Dermis microvascular lymphatic vessel endothelial cell (primary cell): ENCODE data around the gene PRDM11. TPM values are rescaled to one million over a fixed set of nuclear protein-coding genes. Genes with fewer than 3 reads are reported as not detected.

Experiments used
- DNase-seq, 2 donors: peaks; one replicate each; pipeline versions ENCODE4 v3.0.0 to v3.0.0-alpha.2; 2010; ENCODE audit warnings: low read depth in 2 of 2
- total RNA-seq: library from RNA; depleted of rRNA; stranded (reverse); fragments of >200 nt; gene quantifications from 2 replicates; pipeline ENCODE4 v1.2.1, GENCODE V29; 2014

Gene PRDM11
- total RNA-seq, 1 donor from 2014 or later, result 4.5 TPM

- no peak for DNase-seq
Measured at GRCh38 chr11:45174168-45174835, 27.9 kb downstream of the PRDM11 start.

- DNase-seq, result no peak
Measured at GRCh38 chr11:45174963-45175362, 28.5 kb downstream of the PRDM11 start.

- DNase-seq, result no peak
Measured at GRCh38 chr11:45176996-45177395, 30.6 kb downstream of the PRDM11 start.

GRCh38 chr11:45178223-45178622, 31.8 kb downstream of the PRDM11 start:
- no peak for DNase-seq

- DNase-seq, result peak; percentile 34 to 44
Measured at GRCh38 chr11:45178890-45179671, 32.6 kb downstream of the PRDM11 start.

- DNase-seq, result no peak
Measured at GRCh38 chr11:45179686-45180178, 33.3 kb downstream of the PRDM11 start.

GRCh38 chr11:45180179-45180847, 33.9 kb downstream of the PRDM11 start:
- peak in 1 of 2 donors; percentile 42 for DNase-seq

- peak in 1 of 2 donors; percentile 69 for DNase-seq
Measured at GRCh38 chr11:45180848-45181192, 34.4 kb downstream of the PRDM11 start.

- DNase-seq, result peak in 1 of 2 donors; percentile 30
Measured at GRCh38 chr11:45181193-45181888, 34.9 kb downstream of the PRDM11 start.

- no peak for DNase-seq
Measured at GRCh38 chr11:45181889-45182550, 35.6 kb downstream of the PRDM11 start.

- peak; percentile 17 to 55 for DNase-seq
Measured at GRCh38 chr11:45182902-45183301, 36.5 kb downstream of the PRDM11 start.

- no peak for DNase-seq
Measured at GRCh38 chr11:45184640-45185039, 38.2 kb downstream of the PRDM11 start.

GRCh38 chr11:45185228-45185729, 38.8 kb downstream of the PRDM11 start:
- no peak for DNase-seq

GRCh38 chr11:45187375-45187774, 40.9 kb downstream of the PRDM11 start:
- no peak for DNase-seq

- no peak for DNase-seq
Measured at GRCh38 chr11:45188127-45188526, 41.7 kb downstream of the PRDM11 start.

GRCh38 chr11:45189230-45189629, 42.8 kb downstream of the PRDM11 start:
- DNase-seq, result no peak

- no peak for DNase-seq
Measured at GRCh38 chr11:45193695-45194094, 47.3 kb downstream of the PRDM11 start.

- DNase-seq, result no peak
Measured at GRCh38 chr11:45204761-45205160, 58.3 kb downstream of the PRDM11 start.

- DNase-seq, result no peak
Measured at GRCh38 chr11:45205978-45206377, 59.5 kb downstream of the PRDM11 start.

- DNase-seq, result no peak
Measured at GRCh38 chr11:45208135-45208534, 61.7 kb downstream of the PRDM11 start.
